Stimulated activated CD8-positive, alpha-beta memory T cell treated with anti-CD3 and anti-CD28 coated beads, Interleukin-15, amount 100 ng/mL, for 48 hours (primary cell): ENCODE measurements around the gene AKIRIN1.
"Not testable (repeated sequence)": the region's sequence is repeated elsewhere in the genome, so short reads cannot be mapped to it uniquely, and the experiment has no call there.

Experiments
- DNase-seq, 2 donors: peaks; one replicate each; pipeline ENCODE4 v3.0.0-alpha.2; 2020; ENCODE audit warnings: low read depth in 2 of 2

The AKIRIN1 gene

DNA sequence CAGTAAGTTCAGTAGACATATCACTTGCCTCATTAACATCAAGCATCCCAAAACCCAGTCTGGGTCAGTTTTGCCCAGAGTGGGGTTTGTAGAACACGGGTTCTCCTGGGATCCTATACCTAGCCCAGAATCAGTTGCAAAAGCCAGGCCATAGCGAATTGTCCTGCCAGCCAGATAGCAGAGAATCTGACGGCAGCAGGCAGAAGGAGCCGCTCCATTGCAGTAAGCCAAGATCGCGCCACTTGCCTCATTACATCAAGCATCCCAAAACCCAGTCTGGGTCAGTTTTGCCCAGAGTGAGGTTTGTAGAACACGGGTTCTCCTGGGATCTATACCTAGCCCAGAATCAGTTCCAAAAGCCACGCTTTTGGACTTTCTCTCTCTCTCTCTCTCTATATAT, 54.2 kb downstream of the AKIRIN1 start:
- DNase-seq, result no peak

DNA sequence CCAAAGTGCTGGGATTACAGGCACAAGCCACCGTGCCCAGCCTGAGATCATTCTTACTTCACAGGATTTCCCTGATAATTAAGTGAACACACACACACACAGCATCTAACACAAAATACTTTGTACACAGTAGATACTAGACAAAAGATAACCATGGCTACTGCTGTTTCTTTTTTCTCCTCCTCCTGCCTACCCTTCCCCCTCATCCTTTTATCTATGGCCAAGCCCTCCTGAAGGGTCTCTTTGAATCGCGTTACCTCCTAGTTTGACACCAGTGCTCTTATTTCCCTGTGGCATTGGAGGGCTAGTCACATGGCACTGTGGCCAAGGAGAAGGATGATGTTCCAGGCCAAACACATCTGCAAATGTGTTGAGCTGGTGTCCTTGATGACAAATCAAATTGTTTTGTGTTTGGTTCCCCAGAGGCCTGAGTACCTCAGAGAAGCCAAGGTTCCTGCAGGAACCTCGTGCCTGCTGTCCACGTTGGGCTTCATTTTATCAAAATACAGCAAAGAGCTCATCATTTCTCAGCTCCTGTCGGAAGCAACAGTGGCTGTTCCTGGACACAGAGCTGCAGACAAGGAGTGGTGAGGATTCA, 55.6 kb downstream of the AKIRIN1 start:
- no peak for DNase-seq

DNA sequence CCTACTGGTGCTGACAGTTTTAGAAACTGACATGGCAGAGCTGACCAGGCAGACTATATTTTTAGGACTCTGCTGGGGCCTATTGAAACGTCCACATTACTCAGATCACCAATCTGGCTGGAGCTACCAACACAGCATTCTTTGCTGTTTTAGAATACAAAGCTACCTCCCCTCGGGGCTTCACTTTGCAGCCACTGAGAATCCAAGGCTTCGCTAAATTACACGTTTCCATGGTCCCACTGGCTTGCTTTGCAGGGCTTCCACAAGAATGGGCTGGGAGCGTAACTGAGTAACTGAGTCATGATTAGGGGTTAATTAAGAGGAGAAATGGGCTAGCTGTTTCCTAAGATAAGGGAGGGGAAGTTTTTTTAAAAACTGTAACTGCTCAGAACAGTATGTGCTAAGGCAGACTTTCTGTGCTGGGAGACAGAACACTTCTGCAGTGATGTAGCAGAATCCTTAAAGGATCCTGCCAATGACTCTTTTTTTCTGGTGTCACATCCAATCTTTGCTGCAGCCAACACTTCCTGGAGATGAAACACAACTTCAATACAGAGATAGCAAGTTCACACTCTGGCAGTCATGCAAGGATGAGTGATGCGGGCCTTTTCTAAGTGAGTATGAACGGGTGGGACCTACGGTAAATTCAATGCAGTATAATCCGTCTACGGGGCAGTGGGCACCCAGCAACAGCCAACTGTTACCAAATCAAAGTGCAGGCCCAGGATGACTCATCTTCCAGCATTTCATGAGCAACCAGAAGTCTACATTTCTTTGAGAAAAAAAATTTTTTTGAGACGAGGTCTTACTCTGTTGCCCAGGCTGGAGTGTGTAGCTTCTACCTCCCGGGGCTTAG, 56.5 kb downstream of the AKIRIN1 start:
- no peak for DNase-seq

DNA sequence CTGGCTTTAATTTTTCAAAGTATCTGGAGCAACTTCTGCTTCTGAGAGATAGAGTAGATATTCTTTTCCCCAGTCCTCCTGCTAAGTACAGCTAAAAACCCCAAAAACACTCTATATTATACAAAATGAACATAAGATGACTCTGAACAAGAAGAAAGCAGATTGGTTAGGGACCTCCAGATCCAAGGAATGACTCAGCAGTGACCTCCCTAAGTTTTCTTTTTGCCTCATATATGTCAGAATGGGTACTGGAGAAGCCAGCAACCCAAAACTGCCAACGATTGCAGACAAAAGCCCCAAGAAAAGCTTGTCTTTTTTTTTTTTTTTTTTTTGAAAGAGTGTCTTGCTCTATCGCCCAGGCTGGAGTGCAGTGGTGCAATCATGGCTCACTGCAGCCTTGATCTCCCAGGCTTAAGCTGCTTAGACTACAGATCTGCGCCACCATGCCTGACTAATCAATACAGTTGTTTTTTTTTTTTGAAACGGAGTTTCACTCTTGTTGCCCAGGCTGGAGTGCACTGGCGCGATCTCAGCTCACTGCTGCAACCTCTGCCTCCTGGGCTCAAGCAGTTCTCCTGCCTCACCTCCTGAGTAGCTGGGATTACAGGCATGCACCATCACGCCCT, 57.8 kb downstream of the AKIRIN1 start:
- no peak for DNase-seq

DNA sequence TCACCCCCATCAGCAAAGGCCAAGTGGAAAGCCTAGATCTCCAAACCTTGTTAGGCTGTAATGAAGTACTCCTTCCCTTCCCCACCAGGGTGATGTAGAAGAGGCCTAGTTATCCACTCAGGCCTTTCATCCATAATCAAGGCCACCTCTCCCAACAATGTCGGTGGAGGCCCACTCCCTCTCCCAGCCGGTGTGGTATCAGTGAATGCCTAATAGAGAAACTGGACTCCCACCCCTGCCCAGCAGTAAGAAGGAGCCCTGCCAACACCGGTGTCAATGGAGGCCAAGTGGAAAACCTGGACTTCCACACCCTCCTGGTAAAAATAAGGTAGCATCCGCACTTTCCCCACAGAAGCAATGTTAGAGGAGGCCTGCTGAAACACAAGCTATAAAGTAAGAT, 58.9 kb downstream of the AKIRIN1 start:
- no peak for DNase-seq

DNA sequence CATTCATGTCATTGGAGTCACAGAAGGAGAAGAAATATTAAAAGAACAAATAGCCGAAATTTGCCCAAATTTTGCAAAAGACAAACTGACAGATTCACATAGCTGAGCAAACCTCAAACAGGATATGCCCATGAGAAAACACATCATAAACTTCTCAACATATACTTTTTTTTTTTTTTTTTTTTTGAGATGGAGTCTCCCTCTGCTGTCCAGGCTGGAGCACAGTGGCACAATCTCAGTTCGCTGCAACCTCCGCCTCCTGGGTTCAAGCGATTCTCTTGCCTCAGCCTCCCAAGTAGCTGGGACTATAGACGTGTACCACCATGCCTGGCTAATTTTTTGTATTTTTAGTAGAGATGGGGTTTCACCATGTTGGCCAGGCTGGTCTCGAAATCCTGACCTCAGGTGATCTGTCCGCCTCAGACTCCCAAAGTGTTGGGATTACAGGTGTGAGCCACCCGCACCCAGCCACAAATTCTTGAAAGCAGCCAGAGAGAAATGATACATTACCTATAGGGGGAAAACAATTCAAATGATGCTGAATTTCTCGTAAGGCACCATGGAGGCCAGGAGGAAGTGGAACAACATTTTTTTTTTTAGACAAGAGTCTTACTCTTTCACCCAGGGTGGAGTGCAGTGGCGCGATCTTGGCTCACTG, 60.2 kb downstream of the AKIRIN1 start:
- not testable (repeated sequence) for DNase-seq

DNA sequence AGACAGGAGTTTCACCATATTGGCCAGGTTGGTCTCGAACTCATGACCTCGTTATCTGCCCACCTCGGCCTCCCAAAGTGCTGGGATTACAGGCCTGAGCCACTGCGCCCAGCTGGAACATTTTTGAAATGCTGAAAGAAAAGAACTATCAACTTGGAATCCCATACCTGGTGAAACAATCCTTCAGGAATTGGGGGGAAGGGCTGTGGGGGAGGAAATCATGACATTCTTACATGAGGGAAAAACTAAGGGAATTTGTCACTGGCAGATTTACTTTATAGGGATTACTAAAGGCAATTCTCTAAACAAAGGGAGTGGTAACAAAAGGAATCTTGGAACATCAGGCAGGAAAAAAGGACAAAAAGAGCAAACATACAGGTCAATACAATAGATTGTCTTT, 60.9 kb downstream of the AKIRIN1 start:
- DNase-seq, result no peak

DNA sequence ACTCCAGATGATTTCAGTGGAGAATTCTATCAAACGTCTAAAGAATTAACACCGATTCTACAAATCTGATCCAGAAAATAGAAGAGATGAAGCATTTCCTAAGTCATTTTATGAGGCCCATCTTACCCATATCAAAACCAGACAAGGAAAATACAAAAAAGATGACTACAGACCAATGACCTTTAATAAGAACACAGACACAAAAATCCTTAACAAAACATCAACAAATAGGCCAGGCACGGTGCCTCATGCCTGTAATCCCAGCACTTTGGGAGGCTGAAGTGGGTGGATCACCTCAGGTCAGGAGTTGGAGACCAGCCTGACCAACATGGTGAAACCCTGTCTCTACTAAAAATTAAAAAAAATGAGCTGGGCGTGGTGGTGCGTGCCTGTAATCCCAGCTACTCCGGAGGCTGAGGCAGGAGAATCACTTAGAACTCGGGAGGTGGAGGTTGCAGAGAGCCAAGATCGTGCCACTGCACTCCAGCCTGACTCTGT, 64.2 kb downstream of the AKIRIN1 start:
- not testable (repeated sequence) for DNase-seq
